Endothelial cell of hepatic sinusoid (primary cell): Measurements from ENCODE around the gene IFT27.

Experiments
- in situ Hi-C: cut with HindIII; loops from 2 replicates; pipeline ENCODE4 v1.10.0; 2017; ENCODE audit warnings: low sequenced_read_pairs

The IFT27 gene

GRCh38 chr22:36729321-36729720, 46.6 kb downstream of the IFT27 start:
- in situ Hi-C loops, result loop anchor here (5.0 kb wide), 2 partner anchors 43 to 87 kb away; no protein-coding TSS in a partner anchor

- in situ Hi-C loops, result loop anchor here (5.0 kb wide), 2 partner anchors 44 to 86 kb away; no protein-coding TSS in a partner anchor
Measured at GRCh38 chr22:36728505-36728904, 47.4 kb downstream of the IFT27 start.

GRCh38 chr22:36727927-36728488, 47.9 kb downstream of the IFT27 start:
- in situ Hi-C loops, result loop anchor here (5.0 kb wide), 2 partner anchors 44 to 86 kb away; no protein-coding TSS in a partner anchor

DNA sequence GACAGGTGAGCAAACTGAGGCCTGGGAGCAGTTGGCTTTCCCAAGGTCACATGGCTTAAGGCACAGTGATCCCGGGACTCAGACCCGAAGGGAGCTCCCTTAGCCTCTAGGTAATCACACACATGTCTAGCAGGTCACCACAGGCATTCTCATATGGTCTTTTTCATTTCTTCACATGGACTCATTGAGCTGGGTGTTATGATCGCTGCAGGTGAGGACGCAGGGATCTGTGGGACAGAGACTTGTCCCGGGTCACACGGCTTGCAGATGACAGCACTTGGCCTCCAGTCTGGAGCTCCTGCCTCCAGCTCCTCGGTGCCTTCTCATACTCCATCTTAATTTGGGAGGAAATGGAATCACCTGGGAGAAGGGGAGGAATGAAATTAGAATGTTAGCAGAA, 48.8 kb downstream of the IFT27 start:
- in situ Hi-C loops, result loop anchor here (5.0 kb wide), 2 partner anchors 45 to 85 kb away; no protein-coding TSS in a partner anchor

DNA sequence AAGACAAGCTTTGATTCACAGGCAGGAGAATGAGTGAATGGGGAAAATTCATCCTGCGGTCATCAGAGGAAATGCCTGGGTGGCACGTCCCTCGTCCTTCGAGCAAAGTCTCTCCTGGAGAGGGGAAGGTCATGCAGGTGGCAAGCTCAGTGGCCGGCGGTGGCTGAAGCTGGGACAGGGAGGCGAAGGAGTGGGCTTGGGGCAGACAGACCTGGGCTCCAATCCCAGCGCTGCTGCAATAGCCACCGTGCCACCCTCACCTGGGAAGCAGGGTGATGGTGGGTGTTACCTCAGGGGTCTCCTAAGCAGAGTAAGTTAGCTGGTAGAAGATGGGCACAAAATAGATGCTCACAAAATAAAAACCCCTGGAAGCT, 49.9 kb downstream of the IFT27 start:
- in situ Hi-C loops, result loop anchor here (5.0 kb wide), 2 partner anchors 46 to 84 kb away; no protein-coding TSS in a partner anchor

DNA sequence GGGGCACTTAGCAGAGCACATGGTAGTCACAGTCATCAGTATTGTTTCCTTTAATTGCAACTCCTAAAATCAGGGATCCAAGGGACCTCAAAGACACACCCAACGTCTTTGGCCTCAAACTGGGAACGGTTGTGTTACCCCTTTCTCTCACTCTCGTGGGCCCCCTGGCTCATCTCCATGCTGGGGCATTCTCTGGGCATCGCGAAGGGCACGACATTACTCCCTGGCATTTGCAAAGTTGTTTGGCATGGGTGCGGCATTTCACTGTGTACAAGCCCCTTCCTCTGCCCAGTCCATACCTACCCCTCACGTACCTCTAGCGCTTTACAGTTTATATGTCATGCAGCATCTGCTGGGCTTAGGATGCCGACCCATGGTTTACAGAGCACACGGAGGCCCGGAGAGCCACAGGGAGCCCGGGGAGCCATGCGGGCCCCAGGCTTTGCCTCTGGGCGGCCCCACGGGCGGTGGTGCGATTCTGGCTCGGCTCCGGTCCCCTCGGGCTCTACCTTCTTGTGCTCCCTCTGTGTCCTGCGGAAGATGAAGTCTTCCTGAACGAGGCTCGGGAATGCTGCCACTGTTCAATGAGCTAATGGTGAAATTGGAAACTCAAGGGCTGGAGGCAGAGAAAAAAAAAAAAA, 50.4 kb downstream of the IFT27 start:
- in situ Hi-C loops, result loop anchor here (5.0 kb wide), 2 partner anchors 47 to 83 kb away; no protein-coding TSS in a partner anchor

GRCh38 chr22:36724836-36725235, 51.1 kb downstream of the IFT27 start:
- in situ Hi-C loops, result loop anchor here (5.0 to 25.0 kb wide), 3 partner anchors 47 to 237 kb away; no protein-coding TSS in a partner anchor

DNA sequence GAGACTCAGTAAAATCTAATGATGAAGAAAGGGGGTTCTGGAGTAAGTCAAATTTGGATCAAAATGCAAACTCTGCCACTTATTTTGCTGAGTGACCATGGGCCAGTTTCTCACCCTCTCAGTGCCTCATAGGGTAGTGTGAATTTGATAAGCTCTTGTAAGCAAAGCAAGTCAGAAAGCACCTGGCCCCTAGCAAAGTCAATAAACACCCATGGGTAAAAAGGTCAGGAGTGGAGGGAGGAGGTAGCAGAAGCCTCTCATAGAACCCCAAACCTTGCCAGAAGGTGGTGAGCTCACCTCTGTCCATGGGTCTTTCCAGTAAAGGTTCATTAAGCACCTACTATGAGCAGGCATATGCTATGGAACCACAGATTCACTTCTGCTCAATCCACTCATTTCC, 53.9 kb downstream of the IFT27 start:
- in situ Hi-C loops, result loop anchor here (25.0 kb wide), 1 partner anchor 240 kb away; no protein-coding TSS in a partner anchor

- in situ Hi-C loops, result loop anchor here (25.0 kb wide), 1 partner anchor 247 kb away; no protein-coding TSS in a partner anchor
Measured at GRCh38 chr22:36715647-36716046, 60.3 kb downstream of the IFT27 start.

- in situ Hi-C loops, result loop anchor here (25.0 kb wide), 1 partner anchor 248 kb away; no protein-coding TSS in a partner anchor
Measured at GRCh38 chr22:36714110-36714509, 61.8 kb downstream of the IFT27 start.

DNA sequence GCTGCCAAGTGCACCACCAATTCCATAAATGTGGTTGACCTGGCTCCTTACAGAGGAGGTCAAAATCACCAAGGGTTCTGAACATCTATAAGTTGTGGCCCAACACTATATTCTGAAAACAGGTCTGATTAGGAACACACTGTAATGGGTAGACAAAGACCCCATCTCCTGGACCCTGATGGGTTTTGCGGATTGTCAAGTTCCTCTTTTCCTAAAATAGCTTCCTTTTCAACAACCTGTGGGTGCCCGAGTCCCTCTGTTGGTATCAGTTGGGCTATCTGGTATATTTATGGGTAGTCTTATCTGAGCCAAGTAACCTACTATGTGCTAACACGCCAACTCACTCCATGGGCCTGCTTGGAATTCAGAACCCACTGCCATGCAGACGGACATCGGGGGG, 62.5 kb downstream of the IFT27 start:
- in situ Hi-C loops, result loop anchor here (25.0 kb wide), 1 partner anchor 249 kb away; no protein-coding TSS in a partner anchor
